Endothelial cell of umbilical vein (primary cell): Measurements from ENCODE around the gene CCT2. TPM values are rescaled to one million over a fixed set of nuclear protein-coding genes. Genes with fewer than 3 reads are reported as not detected.

ENCODE experiments used
- BruUV-seq: library from RNA; stranded (reverse); fragments of 400-500 nt; replicated peaks from 2 replicates; lab custom pipeline; 2021; lab: Mats Ljungman, UMichigan
- CTCF ChIA-PET: fragments of 300-600, 350-600 bp; sonication (Branson Sonifier 250); formaldehyde crosslinking; loops from one replicate; lab custom pipeline; 2021; ENCODE audit warnings: antibody characterized with exemption, inconsistent platforms; lab: Charles Lee
- POLR2A ChIA-PET: fragments of 300-600, 350-600 bp; sonication (Branson Sonifier 250); formaldehyde crosslinking; loops from one replicate; lab custom pipeline; 2021; ENCODE audit warnings: antibody characterized with exemption, inconsistent platforms; lab: Charles Lee
- DNase-seq: peaks from one replicate; pipeline ENCODE4 v3.0.0-alpha.2; 2011; ENCODE audit warnings: low read depth, low spot score
- FAIRE-seq: peaks from 2 replicates; lab custom pipeline; 2011; peaks lifted over from hg19 to GRCh38; lab: Jason Lieb, UNC
- H2AFZ ChIP-seq: 2 replicates; pipeline ENCODE4 v1.6.0; 2012; ENCODE audit warnings: low read depth, low read length, control low read depth, inconsistent platforms
- H3K27ac ChIP-seq: 2 replicates; pipeline ENCODE4 v1.5.1; 2011; ENCODE audit warnings: low read depth, mild to moderate bottlenecking, control low read depth, low read length, moderate library complexity; ENCODE audit not compliant: insufficient read depth
- H3K27me3 ChIP-seq, 2 experiments: 2 replicates each; pipeline versions ENCODE4 v1.6.0 to v1.6.1; 2011; ENCODE audit warnings: low read length in 2 of 2, mixed read lengths in 1 of 2; ENCODE audit not compliant: control insufficient read depth in 2 of 2, insufficient read depth in 2 of 2
- H3K36me3 ChIP-seq, 2 experiments: 2 replicates in 1 of 2; 3 replicates in 1 of 2; pipeline ENCODE4 v1.5.1; 2011; ENCODE audit warnings: low read length in 2 of 2, mild to moderate bottlenecking in 1 of 2, moderate library complexity in 1 of 2; ENCODE audit not compliant: control insufficient read depth in 2 of 2, insufficient read depth in 2 of 2; ENCODE audit errors: extremely low read depth in 1 of 2
- H3K4me1 ChIP-seq: 3 replicates; pipeline ENCODE4 v1.5.1; 2011; ENCODE audit warnings: mild to moderate bottlenecking, low read length; ENCODE audit not compliant: control insufficient read depth, insufficient read depth; ENCODE audit errors: extremely low read depth
- H3K4me2 ChIP-seq: 2 replicates; pipeline ENCODE4 v1.6.1; 2011; ENCODE audit warnings: low read length, control low read depth, mixed read lengths; ENCODE audit not compliant: insufficient read depth
- H3K4me3 ChIP-seq, 3 experiments: fragments of 200-600 bp in 1 of 3; sonication (generic), shearing (Covaris generic) in 1 of 3; replicated peaks in 1 of 3; 2 replicates each; pipeline ENCODE4 v1.5.1; 2011 to 2016; ENCODE audit warnings: control low read depth in 3 of 3, low read length in 3 of 3, mild to moderate bottlenecking in 2 of 3, inconsistent platforms in 1 of 3, low read depth in 1 of 3, moderate library complexity in 1 of 3; ENCODE audit not compliant: insufficient read depth in 1 of 3
- H3K79me2 ChIP-seq: 2 replicates; pipeline ENCODE4 v1.6.0; 2012; ENCODE audit warnings: low read length, inconsistent platforms; ENCODE audit not compliant: control insufficient read depth, insufficient read depth
- H3K9ac ChIP-seq: replicated peaks from 2 replicates; pipeline ENCODE3; 2011; ENCODE audit warnings: low read length, control low read depth; ENCODE audit not compliant: insufficient read depth; ENCODE audit errors: extremely low read depth
- H3K9me1 ChIP-seq: replicated peaks from 3 replicates; pipeline ENCODE4 v1.6.0; 2011; ENCODE audit warnings: mild to moderate bottlenecking, low read length; ENCODE audit not compliant: control insufficient read depth, insufficient read depth; ENCODE audit errors: extremely low read depth
- H3K9me3 ChIP-seq: replicated peaks from 2 replicates; pipeline ENCODE4 v1.5.1; 2012; ENCODE audit warnings: low read length, inconsistent platforms; ENCODE audit not compliant: control insufficient read depth, insufficient read depth
- H4K20me1 ChIP-seq: replicated peaks from 2 replicates; pipeline ENCODE3; 2011; ENCODE audit warnings: mild to moderate bottlenecking, low read length; ENCODE audit not compliant: control insufficient read depth, insufficient read depth; ENCODE audit errors: extremely low read depth
- EZH2 ChIP-seq: IDR thresholded peaks from 2 replicates; pipeline ENCODE4 v1.6.1; 2012; ENCODE audit warnings: borderline replicate concordance, low read depth, mild to moderate bottlenecking, moderate library complexity, low read length, inconsistent platforms; ENCODE audit not compliant: severe bottlenecking
- FOS ChIP-seq: IDR thresholded peaks from 2 replicates; pipeline ENCODE4 v1.6.1; 2011; ENCODE audit warnings: mild to moderate bottlenecking, low read length, moderate library complexity, borderline replicate concordance; ENCODE audit not compliant: insufficient read depth
- GATA2 ChIP-seq: IDR thresholded peaks from 2 replicates; pipeline ENCODE4 v1.7.0; 2011; ENCODE audit warnings: low read depth, mild to moderate bottlenecking, moderate library complexity, mixed read lengths, low read length; ENCODE audit not compliant: insufficient read length, insufficient read depth
- JUN ChIP-seq: IDR thresholded peaks from 2 replicates; pipeline ENCODE4 v1.6.1; 2011; ENCODE audit warnings: borderline replicate concordance, low read depth; ENCODE audit not compliant: insufficient read length, insufficient read depth
- MYC ChIP-seq: IDR thresholded peaks from one replicate; pipeline ENCODE4 v1.6.1; 2011; ENCODE audit warnings: mild to moderate bottlenecking, low read depth, low read length
- POLR2A ChIP-seq: IDR thresholded peaks from 2 replicates; pipeline ENCODE4 v1.6.1; 2012; ENCODE audit warnings: low read depth, mild to moderate bottlenecking, control low read depth, low read length
- POLR2AphosphoS5 ChIP-seq: IDR thresholded peaks from 2 replicates; pipeline ENCODE4 v1.6.1; 2012; ENCODE audit warnings: low read depth, mild to moderate bottlenecking, control low read depth, low read length, moderate library complexity; ENCODE audit not compliant: insufficient read depth
- dilution Hi-C: fragments of 300-500 bp; cut with MboI; formaldehyde crosslinking; loops from one replicate; pipeline ENCODE4 v1.15.0; 2019; ENCODE audit warnings: low sequenced_read_pairs; ENCODE audit not compliant: extremely low pct_ligation_motif_present
- intact Hi-C: fragments of 100-400 bp; cut with micrococcal nuclease; formaldehyde crosslinking; loops from one replicate; pipeline ENCODE4 v1.10.0; 2022
- polyA plus RNA-seq, 4 experiments: library from polyadenylated mRNA; depleted of rRNA in 3 of 4; stranded (reverse) in 3 of 4; unstranded in 1 of 4; fragments of >200 nt; gene quantifications; 2 replicates each; pipeline versions ENCODE4 v1.2.1 to v1.2.3, GENCODE V29; 2011 to 2012; ENCODE audit warnings: missing spikeins in 1 of 4
- total RNA-seq: library from RNA; stranded (reverse); gene quantifications from 2 replicates; pipeline ENCODE4 v1.2.3, GENCODE V29; 2021
- TF ChIP-seq, protein P1 (sequence below), 2 donors: IDR thresholded peaks; 1 replicate in 1 of 2; 2 replicates in 1 of 2; pipeline ENCODE4 v1.5.1; 2011; ENCODE audit warnings: low read length in 2 of 2, mild to moderate bottlenecking in 2 of 2, moderate library complexity in 2 of 2, control low read depth in 1 of 2, inconsistent platforms in 1 of 2, low read depth in 1 of 2; ENCODE audit not compliant: insufficient read depth in 1 of 2; ENCODE audit errors: extremely low read depth in 1 of 2
- TF ChIP-seq, protein P2 (sequence below): IDR thresholded peaks from 2 replicates; pipeline ENCODE4 v1.6.1; 2011; ENCODE audit not compliant: insufficient read depth, insufficient read length

The CCT2 gene
- total and polyA plus RNA-seq, 2 donors (not counting 3 experiments of a cell fraction or from before 2014, with no cell fraction given) = 138 to 245 TPM

DNA sequence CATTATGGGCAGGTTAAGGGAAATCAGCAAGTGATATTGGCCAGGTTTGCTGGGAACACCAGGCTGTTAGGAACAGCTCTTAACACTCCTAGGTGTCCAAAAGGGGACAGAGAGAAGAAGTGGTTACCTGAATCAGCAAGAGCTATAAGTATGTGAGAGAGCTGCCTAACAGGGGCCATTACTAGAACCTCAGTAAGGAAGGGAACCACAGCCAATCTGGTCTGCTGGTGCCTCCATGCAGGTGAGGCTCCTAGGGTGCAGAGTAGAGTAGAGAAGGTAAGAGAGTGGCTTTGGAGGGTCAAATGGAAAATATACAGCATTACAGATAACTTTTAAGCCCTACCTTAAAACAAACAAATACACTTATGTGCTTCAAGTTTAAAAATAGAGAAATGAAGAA lies 36.6 kb upstream of the CCT2 start:
- H3K27ac ChIP-seq = no peak overlapping the region
- no peak for DNase-seq
- H3K4me2 ChIP-seq = no peak overlapping the region
- dilution Hi-C loops = no loop called here
- no peaks in the 10 kb centered on the region for H3K4me1 ChIP-seq
- no peaks in the 10 kb centered on the region for H4K20me1 ChIP-seq
- no peaks in the 10 kb centered on the region for H3K36me3 ChIP-seq
- POLR2A ChIA-PET = no interaction called here
- no peaks in the 10 kb centered on the region for H3K27me3 ChIP-seq
- no peak overlapping the region for H2AFZ ChIP-seq
- TF ChIP-seq POLR2AphosphoS5 (no peak), GATA2 (no peak), POLR2A (no peak), MYC (no peak), JUN (no peak), FOS (no peak), EZH2 (no peak)
- TF ChIP-seq, protein P1, sequence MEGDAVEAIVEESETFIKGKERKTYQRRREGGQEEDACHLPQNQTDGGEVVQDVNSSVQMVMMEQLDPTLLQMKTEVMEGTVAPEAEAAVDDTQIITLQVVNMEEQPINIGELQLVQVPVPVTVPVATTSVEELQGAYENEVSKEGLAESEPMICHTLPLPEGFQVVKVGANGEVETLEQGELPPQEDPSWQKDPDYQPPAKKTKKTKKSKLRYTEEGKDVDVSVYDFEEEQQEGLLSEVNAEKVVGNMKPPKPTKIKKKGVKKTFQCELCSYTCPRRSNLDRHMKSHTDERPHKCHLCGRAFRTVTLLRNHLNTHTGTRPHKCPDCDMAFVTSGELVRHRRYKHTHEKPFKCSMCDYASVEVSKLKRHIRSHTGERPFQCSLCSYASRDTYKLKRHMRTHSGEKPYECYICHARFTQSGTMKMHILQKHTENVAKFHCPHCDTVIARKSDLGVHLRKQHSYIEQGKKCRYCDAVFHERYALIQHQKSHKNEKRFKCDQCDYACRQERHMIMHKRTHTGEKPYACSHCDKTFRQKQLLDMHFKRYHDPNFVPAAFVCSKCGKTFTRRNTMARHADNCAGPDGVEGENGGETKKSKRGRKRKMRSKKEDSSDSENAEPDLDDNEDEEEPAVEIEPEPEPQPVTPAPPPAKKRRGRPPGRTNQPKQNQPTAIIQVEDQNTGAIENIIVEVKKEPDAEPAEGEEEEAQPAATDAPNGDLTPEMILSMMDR (IDR thresholded peaks at IDR 0.05; ENCODE audit: extremely low read depth in 1 of 2, insufficient read depth in 1 of 2, low read depth in 1 of 2, low read length in 2 of 2) = no peak
- TF ChIP-seq, protein P2, sequence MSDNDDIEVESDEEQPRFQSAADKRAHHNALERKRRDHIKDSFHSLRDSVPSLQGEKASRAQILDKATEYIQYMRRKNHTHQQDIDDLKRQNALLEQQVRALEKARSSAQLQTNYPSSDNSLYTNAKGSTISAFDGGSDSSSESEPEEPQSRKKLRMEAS = no peak
- no peaks in the 10 kb centered on the region for H3K79me2 ChIP-seq
- H3K9ac ChIP-seq = no peak overlapping the region
- no peaks in the 10 kb centered on the region for H3K9me1 ChIP-seq
- intact Hi-C loops = no loop called here
- no peaks in the 10 kb centered on the region for H3K9me3 ChIP-seq
- CTCF ChIA-PET = interaction anchor here (4.6 kb wide), 1 partner anchor 21 kb away, joined by 22 read pairs; no protein-coding TSS in a partner anchor
- no TSS peak for BruUV-seq
- FAIRE-seq = no peak
- no peak overlapping the region for H3K4me3 ChIP-seq
